GM12892 (cell line): ENCODE measurements around the gene AGMAT.

Source experiments
- POLR2A ChIP-seq: IDR thresholded peaks from 2 replicates; pipeline ENCODE4 v1.6.1; 2011; ENCODE audit warnings: low read depth, low read length, control low read depth
- POLR2AphosphoS5 ChIP-seq: IDR thresholded peaks from 2 replicates; pipeline ENCODE4 v1.6.1; 2011; ENCODE audit warnings: low read depth, low read length, control low read depth
- TAF1 ChIP-seq: IDR thresholded peaks from 2 replicates; pipeline ENCODE4 v1.6.1; 2011; ENCODE audit warnings: low read depth, mild to moderate bottlenecking, control low read depth, low read length, borderline replicate concordance

GRCh38 chr1:15584489-15585363, at the start of gene AGMAT:
- TF ChIP-seq POLR2A (no peak; the same call in 1 of the 2 replicates), TAF1 (no peak), POLR2AphosphoS5 (peak; percentile 45; the same call in 1 of the 2 replicates)
